T-helper 22 cell (primary cell): ENCODE measurements around the gene EXOC4.
"Not testable (repeated sequence)": the region's sequence is repeated elsewhere in the genome, so short reads cannot be mapped to it uniquely, and the experiment has no call there.

Source experiments
- DNase-seq: peaks from one replicate; pipeline ENCODE4 v3.0.0-alpha.2; 2020; ENCODE audit warnings: low read depth

Gene EXOC4

DNA sequence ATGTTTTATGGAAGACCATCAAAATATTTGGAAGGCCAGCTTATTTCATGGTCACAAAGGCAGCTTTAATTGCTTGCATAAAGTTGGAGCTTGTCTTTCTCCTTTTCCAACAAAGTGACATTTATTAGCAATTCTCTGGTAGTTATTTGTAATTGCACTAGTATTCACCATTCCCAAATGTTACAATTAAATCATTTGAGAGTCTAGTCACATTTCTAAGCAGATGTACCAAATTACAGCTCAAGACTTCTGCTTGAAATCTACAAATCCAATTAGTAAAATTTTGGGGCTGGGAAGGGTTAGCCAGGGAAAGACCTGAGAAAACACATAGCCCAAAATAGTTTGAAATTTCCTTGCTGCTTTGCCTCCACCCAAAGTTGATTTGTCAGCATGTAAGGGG lies 498.2 kb downstream of the EXOC4 start:
- no peak for DNase-seq

DNA sequence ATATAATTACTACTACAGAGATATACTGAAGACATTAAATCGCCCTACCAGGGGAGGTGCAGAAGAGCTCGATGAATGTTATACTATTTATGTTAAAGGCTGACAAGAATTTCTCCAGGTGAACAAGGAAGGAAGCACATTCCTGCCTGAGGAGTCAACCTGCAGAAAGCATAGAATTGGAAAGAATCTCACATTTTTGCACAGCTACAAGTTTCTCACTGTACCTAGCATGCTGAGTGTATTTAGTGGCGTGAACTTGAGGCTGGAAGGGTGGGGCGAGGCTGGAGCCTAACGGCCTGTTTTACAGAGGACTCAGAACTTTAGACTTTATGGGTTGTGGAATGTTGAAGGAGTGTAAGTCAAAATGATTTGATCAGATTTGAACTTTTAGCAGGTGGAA lies 500.6 kb downstream of the EXOC4 start:
- no peak for DNase-seq

DNA sequence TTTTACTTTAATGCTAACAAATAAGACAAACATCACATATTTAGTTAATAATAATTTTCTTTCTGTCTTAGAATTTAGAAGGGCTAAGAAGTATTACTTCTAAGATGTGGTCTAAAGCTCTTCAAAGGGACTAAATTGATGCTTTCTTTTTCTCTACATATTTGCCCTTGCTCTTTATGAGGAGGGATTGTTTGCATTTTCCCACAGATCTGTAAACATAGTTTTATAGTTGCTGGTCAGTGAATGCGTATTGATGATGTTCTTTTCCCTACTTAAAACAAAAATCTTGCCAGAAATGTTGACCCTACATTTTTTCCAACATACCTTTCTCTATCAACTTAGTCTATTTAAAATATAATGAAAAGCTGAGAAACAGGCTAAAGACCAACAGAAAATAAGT lies 501.8 kb downstream of the EXOC4 start:
- DNase-seq, result no peak

DNA sequence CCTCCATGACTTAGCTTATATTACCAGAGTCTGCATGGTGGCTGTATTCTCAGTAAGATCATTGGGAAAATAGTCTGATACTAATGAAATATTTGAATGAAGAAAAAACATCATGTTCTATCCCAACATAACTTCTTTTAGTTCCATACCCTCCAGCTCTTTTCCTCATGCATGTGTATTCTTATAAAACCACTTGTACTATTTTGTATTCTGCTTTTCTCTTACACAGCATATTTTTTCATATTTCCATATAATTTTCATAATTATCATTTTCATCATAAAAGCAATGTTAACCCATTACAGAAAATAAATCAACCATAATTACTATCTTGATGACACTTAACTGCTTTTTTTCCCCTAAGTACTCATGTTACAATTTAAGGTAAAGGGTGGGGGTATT lies 503.0 kb downstream of the EXOC4 start:
- no peak for DNase-seq

DNA sequence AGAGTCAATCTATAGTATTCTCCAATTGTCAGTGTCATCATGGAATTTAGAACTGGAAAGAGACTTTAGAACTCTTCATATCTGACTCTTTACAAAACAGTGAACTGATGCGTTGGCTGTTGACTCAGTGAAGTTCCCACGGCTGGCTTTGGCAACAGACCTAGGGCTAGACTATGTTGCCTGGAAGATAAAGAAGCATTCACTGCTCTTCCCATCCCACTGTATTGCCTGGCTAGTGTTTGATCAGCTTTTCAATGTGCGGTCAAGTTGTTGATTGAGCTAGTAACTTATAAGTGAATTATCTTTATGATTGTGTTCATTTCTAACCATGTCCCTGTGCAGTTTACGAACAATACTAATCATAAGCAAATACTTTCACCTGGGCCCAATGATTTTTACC lies 508.6 kb downstream of the EXOC4 start:
- no peak for DNase-seq

DNA sequence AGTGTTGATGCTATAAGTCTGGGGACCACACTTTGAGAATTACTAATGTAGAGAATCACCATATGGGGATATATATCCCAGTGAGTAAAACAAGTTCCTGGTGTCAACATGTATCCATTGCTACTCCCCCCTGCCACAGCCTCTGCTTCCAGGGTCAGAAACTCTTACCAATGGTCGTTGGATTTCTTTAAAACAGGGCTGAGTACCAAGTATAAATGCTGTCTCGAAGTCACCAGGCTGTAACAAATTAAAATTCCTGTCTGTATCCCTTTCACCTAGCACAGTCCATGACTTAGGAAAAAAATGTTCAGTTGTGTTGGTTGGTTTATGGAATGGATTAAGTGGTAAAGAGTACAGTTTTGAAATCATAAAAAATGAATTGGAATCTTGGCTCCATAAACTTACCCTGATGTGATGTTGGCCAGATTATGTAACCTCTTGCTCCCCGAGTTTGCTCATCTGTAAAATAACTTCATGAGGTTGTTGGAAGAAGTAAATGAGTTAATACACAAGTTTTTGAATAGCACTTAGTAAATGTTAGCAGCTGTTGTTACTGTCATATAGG lies 510.3 kb downstream of the EXOC4 start:
- DNase-seq, result no peak

DNA sequence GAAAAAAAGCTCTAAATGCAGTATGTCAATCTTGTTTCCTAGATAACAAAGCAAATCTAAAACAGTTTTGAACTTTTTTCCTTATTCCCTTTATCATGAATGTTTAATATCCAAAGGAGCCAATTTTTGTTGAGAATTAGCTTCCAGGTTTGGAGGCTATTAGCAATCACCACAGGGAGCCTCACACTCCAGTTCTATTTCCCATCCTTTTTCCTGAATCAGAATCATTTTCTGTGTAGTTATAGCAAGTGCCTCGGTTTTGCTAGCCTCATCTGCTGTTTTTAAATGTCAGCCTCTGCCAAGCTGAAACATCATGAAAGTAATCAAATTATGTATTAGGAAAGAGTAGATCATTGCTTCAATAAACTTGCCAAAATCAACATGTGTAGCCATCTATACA lies 516.8 kb downstream of the EXOC4 start:
- DNase-seq, result no peak

DNA sequence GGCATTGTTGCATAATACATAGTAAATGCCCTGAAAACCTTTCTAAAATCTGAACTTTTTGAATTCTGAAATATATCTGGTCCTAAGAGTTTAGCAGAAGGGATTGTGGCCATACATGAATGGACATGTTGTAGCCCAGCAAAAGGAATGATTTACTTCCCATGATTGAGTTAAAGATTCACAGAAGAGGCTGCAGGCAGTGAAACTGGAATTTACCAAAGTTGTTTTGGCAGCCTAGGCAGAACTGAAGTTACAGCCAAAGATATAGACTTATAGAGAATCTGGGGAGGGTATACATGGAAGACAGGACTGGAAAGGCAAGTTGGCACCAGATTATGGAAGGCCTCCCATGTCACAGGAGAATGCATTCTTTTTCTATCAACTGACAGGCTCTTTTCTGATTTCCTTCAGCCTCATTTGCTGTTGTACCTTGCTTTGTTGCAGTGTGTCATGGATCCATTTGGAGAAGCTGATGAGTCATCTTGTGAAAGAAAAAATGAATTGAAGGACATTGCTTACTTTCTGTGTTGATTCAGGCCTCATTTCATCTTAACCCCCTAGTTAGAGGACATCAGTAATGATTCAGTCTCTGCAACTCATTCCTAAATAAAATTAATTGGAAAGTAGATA lies 518.1 kb downstream of the EXOC4 start:
- DNase-seq, result no peak

DNA sequence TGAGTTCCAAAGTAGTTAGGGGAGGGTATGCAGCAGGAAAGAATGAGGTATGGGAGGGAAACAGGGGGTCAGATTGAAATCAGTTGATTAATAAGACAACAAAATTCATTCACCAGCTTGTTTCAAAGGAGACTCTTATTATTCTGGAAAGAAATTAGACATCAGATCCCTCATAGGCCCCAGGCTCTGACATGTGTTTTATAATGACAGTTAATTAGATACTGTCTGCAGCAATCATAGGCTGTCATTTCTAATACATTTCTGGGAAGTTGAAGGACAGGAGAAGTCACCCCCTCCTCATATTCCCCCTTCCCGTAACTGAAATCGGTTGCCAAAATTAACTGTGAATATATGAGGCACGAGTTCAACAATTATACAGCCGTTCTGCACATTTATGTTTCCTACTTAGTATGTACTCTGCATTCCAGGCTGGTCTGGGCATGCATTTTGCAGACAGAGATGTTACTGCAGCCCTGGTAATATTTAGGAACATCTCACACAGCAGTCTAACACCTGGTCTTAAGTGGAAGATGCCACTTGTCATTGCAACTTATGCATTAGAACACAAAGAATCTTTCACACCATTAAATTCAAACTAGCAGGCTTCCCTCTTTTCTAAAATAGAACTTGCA lies 519.0 kb downstream of the EXOC4 start:
- no peak for DNase-seq

DNA sequence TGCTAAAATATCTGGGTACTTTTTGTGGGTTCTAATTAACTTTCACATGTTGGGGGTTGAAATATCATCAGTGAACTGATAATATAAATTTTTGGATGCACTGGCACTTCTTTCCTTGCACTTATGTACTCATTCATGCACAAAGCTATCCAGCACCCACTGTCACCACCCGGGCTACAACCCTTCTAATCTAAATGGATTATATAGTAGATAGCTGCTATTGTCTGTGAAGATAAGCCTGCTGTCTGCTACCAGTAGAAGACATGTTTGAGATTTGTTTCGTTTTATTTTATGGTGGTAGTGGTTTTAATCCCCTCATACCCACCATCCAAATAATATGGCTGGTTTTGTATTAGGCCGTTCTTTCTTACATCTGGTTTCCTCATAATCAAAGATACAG lies 520.7 kb downstream of the EXOC4 start:
- DNase-seq, result no peak

DNA sequence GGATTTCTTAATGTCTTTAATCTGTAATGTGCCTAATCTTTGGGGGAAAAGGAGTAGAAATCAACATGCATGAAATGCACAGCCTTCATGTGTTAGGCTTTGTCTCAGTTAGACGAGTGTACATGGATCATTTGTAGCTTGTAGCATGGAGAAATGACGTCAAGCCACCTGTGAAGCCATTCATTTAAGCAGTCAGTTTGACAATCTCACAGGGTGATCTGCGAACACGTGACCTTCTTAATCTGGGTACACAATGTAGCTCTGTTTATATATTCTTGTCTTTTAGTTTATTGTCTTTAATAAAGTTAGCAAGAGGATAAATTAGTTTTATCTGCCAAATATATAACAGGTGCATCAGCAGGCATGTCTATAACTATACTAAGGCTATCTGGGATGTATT lies 522.3 kb downstream of the EXOC4 start:
- no peak for DNase-seq

DNA sequence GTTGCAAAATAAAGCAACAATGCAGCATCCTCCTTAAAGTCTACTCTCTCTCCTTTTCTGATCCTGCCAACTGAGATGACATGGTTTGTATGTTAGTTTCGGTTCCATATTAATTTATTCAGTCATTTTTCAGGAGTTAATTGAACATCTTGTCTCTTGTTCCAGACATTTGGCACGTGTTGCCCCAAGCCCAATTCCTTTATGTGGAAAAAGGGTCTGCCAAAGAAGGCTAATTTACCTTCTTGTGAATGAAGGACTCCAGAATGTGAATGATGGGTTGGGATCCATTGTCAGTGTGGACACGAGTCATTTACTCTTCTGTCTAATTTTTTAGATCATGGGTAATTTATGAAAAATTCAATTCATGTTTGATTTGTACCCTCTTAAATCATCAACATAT lies 523.4 kb downstream of the EXOC4 start:
- DNase-seq, result no peak

DNA sequence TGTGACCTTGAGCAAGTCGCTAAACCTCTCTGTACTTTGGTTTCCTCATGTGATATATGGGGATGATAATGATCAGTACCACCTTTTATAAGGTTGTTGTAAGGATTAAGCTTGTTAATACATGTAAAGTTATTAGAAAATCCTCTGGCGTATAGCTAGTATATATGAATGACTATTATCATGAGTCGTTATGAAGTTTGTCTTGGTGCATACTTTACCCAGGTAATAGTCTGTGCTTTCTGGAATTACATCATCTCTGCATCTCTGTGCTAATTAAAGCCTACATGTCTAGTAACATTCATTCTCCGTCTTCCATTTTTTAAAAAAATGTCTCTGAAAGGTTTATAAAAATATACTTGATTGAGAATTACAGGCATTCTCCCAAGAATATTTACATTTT lies 524.8 kb downstream of the EXOC4 start:
- no peak for DNase-seq

DNA sequence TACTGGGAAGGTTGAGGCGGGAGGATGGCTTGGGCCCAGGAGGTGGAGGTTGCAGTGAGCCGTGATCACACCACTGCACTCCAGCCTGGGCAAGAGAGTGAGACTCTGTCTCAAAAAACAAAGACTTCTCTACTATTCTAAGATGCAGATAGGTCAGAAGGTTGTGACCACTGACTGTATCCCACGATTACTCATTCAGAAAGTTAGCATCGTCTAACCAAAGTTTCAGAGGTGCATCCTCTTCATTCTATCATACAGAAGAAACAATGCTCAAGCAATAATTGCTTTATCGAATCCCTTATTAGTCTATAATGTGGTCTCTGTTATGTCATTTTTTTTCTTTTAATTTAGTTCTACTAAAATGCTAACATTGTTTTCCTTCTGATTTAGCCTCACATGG lies 525.6 kb downstream of the EXOC4 start:
- DNase-seq, result no peak

DNA sequence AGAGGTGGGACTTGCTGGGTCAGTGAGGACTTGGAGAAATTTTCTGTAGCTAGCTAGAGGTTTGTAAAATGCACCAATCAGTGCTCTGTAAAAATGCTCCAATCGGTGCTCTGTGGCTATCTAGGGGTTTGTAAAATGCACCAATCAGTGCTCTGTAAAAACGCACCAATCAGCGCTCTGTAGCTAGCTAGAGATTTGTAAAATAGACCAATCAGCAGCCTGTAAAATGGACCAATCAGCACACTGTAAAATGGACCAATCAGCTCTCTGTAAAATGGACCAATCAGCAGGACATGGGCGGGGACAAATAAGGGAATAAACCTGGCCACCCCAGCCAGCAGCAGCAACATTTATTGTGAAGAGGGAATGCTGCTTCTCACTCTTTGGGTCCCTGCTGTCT lies 526.7 kb downstream of the EXOC4 start:
- not testable (repeated sequence) for DNase-seq

DNA sequence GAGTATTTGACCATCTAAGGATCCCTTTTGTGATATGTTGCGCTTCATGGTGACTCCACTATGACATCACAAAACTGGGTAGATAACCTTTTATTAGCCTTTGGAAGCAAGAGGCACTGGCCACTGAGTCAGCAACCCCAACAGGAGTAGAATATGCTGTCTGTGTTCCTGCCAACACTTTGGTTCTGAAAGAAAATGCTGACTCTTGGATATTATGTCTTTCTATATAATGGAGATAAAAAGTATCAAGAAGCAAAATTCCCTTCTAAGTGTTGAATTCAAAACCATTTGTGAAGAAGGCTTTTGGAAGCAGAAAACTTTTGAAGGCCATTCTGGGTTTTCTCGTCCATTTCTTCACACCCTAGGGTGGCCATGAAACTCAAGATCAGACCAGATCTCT lies 528.0 kb downstream of the EXOC4 start:
- no peak for DNase-seq

DNA sequence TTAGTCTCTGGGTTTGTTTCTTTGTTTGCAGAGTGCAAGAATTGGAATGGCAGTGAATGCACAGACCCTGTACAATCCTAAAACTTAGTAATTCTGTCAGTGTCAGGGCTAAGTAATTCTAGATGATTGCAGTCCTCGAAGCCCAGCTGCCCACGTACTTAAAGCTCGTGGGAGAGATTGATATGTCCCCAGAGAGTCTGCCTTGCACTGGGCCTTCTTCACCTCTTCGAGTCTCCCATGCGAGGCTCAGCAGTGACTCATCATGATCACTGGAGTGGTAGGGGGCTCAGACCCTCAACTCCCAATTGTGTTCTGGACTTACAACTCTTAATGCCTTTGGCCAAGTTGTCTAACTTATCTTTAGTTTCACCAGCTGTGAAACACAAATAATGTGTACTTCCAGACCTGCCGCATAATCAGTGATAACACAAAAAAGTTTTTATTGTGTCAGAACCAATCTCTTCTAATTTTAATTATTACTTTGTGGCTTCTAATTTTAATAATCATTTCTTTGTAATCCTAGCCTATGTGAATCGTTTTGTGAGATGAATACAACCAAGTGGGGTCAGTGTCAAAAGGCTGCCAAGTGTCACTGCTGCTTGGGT lies 528.7 kb downstream of the EXOC4 start:
- no peak for DNase-seq

DNA sequence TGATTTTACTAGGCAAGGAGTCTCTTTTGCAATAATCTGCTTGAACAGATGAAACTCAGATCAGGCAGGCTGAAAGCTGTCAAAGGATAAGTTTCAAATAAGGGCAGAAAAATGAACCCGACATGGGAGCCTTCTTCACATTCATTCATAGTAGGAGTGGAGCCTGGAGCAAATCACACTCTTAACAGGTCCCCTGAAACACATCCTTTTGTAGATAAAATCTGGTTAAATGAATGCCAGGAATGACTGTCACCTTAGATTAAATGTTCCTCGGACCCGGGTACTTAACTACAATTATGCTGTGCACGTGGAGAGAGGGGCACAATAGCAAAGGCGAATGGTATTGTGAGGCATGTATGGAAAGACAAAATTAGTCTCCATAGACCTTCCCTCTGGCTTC lies 529.6 kb downstream of the EXOC4 start:
- DNase-seq, result no peak

DNA sequence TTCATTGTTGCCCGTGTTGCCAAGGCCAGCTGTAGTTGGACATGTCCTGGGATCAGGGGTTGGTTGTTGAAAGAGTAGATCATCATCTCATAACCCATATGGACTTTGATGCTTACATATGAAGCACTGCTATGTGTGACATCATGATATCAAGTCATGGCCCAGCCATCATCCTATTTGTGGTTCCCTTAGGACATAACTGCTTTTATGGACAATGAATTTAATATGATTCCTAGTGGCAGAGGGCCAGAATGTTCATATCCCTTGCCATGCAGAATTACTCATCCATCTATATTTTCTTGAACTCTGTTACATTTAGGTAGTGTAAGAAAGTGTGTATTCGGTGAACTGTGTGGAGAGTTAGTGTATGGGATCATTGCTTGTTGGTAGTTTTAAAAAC lies 530.4 kb downstream of the EXOC4 start:
- no peak for DNase-seq

DNA sequence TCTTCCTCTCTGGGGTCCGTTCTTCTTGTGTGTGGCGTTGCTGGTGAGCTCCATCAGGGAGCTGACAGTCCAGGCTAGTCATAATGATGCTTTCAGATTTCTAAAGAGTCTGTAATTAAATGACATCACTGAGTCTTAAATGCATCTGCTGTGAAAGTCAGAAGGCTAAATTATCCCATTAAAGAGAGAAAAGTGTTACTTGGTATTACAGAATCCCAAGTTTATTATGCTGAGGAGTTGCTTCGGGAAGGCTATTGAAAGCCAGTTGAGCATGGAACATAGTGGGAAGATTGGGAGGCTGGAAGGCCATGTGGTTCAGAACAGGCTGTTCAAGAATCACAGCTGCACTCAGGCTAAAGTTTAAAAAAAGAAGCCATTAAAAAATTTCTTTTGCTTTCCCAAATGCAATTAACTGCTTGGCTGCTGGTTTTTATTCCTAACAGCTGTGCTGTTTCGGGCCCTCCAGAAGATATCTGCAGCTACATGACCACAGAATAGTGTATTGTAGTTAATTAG lies 531.7 kb downstream of the EXOC4 start:
- no peak for DNase-seq

DNA sequence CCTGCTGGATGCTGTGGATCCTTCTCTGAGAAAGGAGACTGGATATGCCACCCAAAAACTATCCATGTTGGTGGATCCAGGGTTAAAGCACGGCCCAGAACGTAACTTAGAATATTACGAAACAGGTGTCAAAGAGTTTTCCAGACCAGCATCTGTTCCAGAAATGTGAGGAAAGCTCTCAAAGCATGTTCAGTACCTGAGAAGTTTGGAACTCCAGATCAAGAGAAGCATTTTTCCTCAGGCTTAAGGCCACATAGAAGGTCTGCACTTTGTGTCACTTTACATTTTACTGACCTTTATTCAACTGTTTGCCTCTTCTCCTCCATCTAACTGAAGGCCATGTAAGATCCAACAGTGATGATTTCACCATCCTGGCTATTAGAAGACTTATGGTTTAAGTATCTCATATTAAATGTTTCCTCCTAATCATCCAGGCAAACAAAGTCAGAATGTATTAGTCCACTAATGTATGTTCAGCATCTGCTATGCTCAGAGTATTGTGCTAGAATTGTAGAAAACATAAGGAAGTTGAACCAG lies 533.6 kb downstream of the EXOC4 start:
- DNase-seq, result no peak

DNA sequence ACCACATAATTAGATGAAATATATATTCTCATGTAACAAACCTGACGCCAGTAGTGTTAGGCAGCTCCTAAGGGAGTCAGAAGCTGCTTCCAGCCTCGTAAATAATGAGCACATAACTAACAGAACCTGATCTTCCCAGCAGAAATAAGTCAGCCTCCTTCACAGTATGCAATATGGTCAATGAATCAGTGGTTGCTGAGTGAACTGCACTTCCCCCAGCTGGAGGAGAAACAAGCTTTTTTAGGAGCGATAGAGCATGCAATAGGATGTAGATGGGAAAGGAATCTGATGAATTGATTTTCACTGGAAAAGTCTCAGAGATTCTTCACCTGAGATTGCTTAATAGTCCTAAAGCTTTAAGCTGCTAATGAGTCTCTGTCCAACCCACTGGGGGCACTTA lies 537.1 kb downstream of the EXOC4 start:
- DNase-seq, result no peak

DNA sequence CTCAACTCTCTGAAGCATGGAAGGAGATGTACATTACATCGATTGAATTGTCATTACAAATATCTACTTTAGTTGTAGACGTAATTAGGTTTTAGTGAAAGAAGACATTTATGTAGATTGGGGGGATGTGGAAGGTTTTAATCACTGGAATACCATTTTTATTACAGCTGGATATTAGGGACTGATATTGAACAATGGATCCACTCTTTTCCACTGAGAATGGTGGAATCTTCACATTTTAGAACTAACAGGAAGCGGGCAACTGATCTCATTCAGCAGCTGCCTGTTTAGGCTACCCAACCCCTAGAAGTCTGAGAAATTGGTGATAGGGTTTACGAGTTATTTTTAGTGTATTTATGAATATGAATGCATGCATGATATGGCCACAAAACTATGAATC lies 538.0 kb downstream of the EXOC4 start:
- no peak for DNase-seq
